ENCODE measurements around the gene TDRD10. TPM values are rescaled to one million over a fixed set of nuclear protein-coding genes. Genes with fewer than 3 reads are reported as not detected.

The TDRD10 gene
- polyA plus RNA-seq (2012; ENCODE audit: insufficient read depth, insufficient read length, low read depth) = not detected

DNA sequence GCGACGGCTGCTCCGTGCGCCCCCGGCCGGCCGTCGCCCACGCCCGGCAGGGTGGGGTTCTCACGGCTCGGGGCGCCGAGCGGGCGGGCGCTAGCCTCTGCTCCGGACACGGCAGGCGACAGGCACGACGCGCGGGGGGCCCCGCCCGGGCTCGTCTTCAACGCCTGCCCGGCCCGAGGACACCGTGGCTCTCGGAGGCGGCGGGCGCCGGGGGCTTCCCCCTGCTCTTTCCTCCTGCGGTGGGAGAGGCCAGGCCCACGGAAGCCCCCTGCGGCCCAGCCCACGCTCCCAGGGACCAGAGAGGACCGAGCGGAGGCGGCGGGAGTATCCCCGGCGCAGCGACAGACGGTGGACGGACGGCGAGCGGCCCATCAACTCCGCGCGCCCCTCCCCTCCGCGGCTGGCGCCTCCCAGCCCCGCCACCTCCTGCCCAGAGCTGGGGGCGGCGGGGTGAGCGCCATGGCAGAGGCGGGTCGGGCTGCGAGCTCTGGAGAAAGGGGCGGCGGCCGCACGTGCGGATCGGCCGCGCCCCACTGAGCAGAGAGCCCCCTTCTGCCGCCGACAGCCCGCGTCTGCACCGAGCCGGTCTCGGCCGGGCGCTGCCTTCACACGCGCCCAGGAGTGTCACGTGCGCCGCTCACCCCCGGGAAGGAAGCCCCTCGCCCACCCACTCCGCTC lies at the start of gene TDRD10, which contains the start of gene SHE:
Gene TDRD10, plus strand, starts transcription at position 154 of the 678 bp plus-strand sequence. CDS start 4,685 bp downstream, outside the sequence.
Gene SHE, minus strand, starts transcription at position 347 of the 678 bp plus-strand sequence. CDS start 386 bp downstream, outside the sequence.
- H3K4me1 ChIP-seq = no peaks in the 10 kb centered on the region
- peaks cover 12% of the 10 kb centered on the region for H3K9me3 ChIP-seq
- peaks cover 68% of the 10 kb centered on the region for H3K27me3 ChIP-seq
- H3K4me3 ChIP-seq (ENCODE audit: low read depth, low read length) = no peak within 1 kb of the TSS
- no peak for DNase-seq
- no peaks in the 10 kb centered on the region for H3K36me3 ChIP-seq
- TF ChIP-seq, protein P1, sequence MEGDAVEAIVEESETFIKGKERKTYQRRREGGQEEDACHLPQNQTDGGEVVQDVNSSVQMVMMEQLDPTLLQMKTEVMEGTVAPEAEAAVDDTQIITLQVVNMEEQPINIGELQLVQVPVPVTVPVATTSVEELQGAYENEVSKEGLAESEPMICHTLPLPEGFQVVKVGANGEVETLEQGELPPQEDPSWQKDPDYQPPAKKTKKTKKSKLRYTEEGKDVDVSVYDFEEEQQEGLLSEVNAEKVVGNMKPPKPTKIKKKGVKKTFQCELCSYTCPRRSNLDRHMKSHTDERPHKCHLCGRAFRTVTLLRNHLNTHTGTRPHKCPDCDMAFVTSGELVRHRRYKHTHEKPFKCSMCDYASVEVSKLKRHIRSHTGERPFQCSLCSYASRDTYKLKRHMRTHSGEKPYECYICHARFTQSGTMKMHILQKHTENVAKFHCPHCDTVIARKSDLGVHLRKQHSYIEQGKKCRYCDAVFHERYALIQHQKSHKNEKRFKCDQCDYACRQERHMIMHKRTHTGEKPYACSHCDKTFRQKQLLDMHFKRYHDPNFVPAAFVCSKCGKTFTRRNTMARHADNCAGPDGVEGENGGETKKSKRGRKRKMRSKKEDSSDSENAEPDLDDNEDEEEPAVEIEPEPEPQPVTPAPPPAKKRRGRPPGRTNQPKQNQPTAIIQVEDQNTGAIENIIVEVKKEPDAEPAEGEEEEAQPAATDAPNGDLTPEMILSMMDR (IDR thresholded peaks at IDR 0.05; ENCODE audit: low read depth, low read length) = no peak

DNA sequence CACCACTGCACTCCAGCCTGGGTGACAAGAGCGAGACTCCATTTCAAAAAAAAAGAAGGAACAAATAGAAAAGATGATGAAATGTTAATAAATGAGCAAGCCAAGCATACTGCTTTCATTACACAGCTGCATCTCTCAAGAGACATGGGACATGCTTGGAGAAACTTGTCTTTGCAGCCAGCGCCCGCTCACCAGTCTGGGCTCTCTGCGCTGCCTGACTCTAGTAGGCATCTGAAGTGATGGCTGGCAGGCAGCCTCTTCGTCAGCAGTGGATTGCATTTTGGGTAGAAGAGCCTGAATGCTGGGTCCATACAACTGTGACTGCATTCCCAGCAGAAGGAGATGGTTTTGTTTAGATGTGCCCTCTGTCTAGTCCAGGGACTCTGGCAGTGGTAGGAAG lies 48.9 kb upstream of the TDRD10 start:
- Histone ChIP-seq H3K4me1 (no peaks in the 10 kb centered on the region), H3K9me3 (no peaks in the 10 kb centered on the region), H3K4me3 (ENCODE audit: low read depth, low read length) (no peak overlapping the region), H3K27me3 (no peaks in the 10 kb centered on the region), H3K36me3 (no peaks in the 10 kb centered on the region)
- TF ChIP-seq, protein P1 (IDR thresholded peaks at IDR 0.05; ENCODE audit: low read depth, low read length) = no peak
- no peak for DNase-seq

GRCh38 chr1:154453574-154454352 lies 48.3 kb upstream of the TDRD10 start:
- H3K4me1 ChIP-seq = no peaks in the 10 kb centered on the region
- H3K9me3 ChIP-seq = no peaks in the 10 kb centered on the region
- no peak overlapping the region for H3K4me3 ChIP-seq (ENCODE audit: low read depth, low read length)
- H3K27me3 ChIP-seq = no peaks in the 10 kb centered on the region
- DNase-seq = no peak
- H3K36me3 ChIP-seq = no peaks in the 10 kb centered on the region
- TF ChIP-seq, protein P1 (IDR thresholded peaks at IDR 0.05; ENCODE audit: low read depth, low read length) = no peak

- no peaks in the 10 kb centered on the region for H3K4me1 ChIP-seq
- TF ChIP-seq, protein P1 (IDR thresholded peaks at IDR 0.05; ENCODE audit: low read depth, low read length) = no peak
- no peaks in the 10 kb centered on the region for H3K36me3 ChIP-seq
- H3K9me3 ChIP-seq = no peaks in the 10 kb centered on the region
- H3K4me3 ChIP-seq (ENCODE audit: low read depth, low read length) = no peak overlapping the region
- H3K27me3 ChIP-seq = no peaks in the 10 kb centered on the region
- no peak for DNase-seq
Observed at GRCh38 chr1:154454386-154455120, 47.5 kb upstream of the TDRD10 start.

DNA sequence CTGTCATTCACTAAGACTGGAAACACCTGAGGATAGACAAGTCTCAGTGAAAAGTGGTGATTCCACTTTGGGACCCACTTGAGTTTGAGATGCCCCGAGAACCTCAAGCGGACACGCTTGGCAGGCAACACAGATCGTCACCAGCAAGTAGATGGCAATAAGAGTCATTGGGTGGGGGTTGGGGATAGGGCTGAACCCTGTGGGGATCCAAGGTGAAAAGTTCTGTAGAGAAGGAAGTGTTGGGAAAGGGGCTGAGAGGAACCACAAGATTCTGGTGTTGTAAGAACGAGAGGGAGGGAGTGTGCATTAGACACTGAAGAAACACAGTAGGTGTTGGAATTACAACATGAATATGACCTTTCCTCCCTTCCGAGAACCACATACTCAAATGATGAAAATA lies 45.4 kb upstream of the TDRD10 start:
- Histone ChIP-seq H3K4me3 (ENCODE audit: low read depth, low read length) (no peak overlapping the region), H3K4me1 (no peaks in the 10 kb centered on the region), H3K36me3 (no peaks in the 10 kb centered on the region), H3K27me3 (no peaks in the 10 kb centered on the region), H3K9me3 (no peaks in the 10 kb centered on the region)
- TF ChIP-seq, protein P1 (IDR thresholded peaks at IDR 0.05; ENCODE audit: low read depth, low read length) = no peak
- DNase-seq = no peak

All from BE2C (cell line).